Ectodermal cell (in vitro differentiated cells): Measurements from ENCODE around the gene VKORC1.
A peak's percentile ranks its signal among the peaks of the same experiment; 100 is the strongest.

Experiments
- H3K27ac ChIP-seq: 2 replicates; pipeline ENCODE4 v1.7.0; 2013; ENCODE audit warnings: mild to moderate bottlenecking, low read depth, low read length; ENCODE audit not compliant: insufficient read depth, poor library complexity, severe bottlenecking
- H3K27me3 ChIP-seq: 2 replicates; pipeline ENCODE4 v1.7.0; 2013; ENCODE audit warnings: mild to moderate bottlenecking, low read length; ENCODE audit not compliant: insufficient read depth, control insufficient read depth, poor library complexity, severe bottlenecking
- H3K36me3 ChIP-seq: one replicate; pipeline ENCODE4 v1.7.0; 2013; ENCODE audit warnings: low read length; ENCODE audit not compliant: control insufficient read depth, insufficient read depth
- H3K4me1 ChIP-seq: one replicate; pipeline ENCODE4 v1.7.0; 2013; ENCODE audit warnings: low read length; ENCODE audit not compliant: control insufficient read depth, insufficient read depth
- H3K4me3 ChIP-seq: 2 replicates; pipeline ENCODE4 v1.7.0; 2013; ENCODE audit warnings: low read depth, low read length, control low read depth; ENCODE audit not compliant: insufficient read depth
- H3K9me3 ChIP-seq: 2 replicates; pipeline ENCODE4 v1.7.0; 2013; ENCODE audit warnings: mild to moderate bottlenecking, low read length, moderate library complexity; ENCODE audit not compliant: control insufficient read depth
- WGBS, 2 experiments: methylation state at CpG; one replicate each; pipeline ENCODE4 v1.1.7; 2013; ENCODE audit warnings: missing lambda C conversion rate in 2 of 2; 5-methylcytosine and 5-hydroxymethylcytosine counted together

The VKORC1 gene

DNA sequence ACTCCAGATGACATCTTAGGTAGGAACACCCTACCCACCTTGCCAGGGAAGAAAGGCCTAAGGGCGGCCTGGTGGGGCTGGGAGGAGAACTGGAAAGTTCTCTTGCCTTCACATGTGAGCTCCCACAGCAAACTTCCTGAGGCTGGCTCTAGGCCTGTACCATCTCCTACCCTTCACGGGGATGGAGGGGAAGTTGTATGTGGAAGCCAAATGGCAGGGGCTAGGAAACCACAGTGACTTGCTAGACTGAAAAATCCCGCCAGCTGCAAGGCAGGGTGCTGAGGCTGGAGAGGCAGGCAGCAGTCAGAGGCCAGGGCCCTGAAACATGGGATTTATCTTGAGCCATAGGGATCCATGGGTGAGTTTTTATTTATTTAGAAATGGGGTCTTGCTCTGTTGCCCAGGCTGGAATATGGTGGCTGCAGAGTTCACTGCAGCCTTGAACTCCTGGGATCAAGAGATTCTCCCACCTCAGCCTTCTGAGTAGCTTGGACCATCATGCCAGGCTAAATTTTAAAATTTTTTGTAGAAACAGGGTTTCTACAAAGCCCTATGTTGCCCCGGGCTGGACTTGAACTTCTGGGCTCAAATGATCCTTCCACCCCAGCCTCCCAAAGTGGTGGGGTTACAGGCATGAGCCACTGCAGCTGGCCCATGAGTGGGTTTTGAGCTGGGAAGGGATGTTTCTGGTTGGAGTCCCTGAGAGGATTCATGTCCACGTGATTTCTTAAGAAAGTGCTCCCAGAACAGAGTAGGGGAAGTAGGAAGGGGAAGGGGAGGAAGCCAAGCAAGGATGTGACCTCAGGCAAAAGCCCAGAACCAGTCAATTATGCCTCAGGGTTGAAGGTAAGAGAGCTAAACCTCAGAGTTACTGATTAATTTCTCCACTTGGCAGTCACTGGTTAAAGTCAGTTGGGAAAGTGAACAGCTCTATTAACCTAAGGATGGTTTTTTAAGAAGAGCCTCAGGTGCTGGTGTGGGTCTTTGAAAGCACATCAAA is 18.8 kb upstream of the VKORC1 start:
- Histone ChIP-seq H3K27ac (no peak overlapping the region), H3K27me3 (no peaks in the 10 kb centered on the region)
- WGBS, 2 experiments = 91% methylated on average over 5 of the region's 5 CpGs

DNA sequence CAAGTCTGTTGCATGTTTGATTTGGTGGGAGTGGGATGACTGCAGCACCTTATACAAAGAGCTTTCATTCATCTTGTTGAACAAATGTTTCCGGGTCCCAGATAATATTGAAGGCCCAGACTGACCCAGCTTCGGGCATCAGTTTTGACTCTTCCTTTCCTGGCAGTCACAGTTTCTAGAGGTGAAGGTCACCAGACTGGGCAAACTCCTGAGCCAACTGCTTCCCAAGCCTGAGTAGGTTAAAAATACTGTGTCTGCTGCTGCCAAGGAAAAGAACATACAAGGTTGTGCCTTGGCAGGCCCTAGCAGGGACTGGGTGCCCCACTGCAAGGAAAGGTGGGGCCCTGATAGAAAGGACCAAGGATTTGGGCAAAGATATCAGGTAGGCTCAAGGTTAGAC is 18.1 kb upstream of the VKORC1 start:
- Histone ChIP-seq H3K4me1 (peaks cover 8% of the 10 kb centered on the region), H3K9me3 (no peaks in the 10 kb centered on the region), H3K4me3 (no peak overlapping the region), H3K36me3 (peaks cover 29% of the 10 kb centered on the region), H3K27ac (no peak overlapping the region), H3K27me3 (no peaks in the 10 kb centered on the region)
- WGBS, 2 experiments = 96 to 97% methylated on average over 2 of the region's 2 CpGs

More for the DNA sequence above, 18.8 kb upstream of the VKORC1 start:
- no peak overlapping the region for H3K4me3 ChIP-seq
- H3K9me3 ChIP-seq = no peaks in the 10 kb centered on the region
- H3K4me1 ChIP-seq = peaks cover 8% of the 10 kb centered on the region
- H3K36me3 ChIP-seq = peaks cover 29% of the 10 kb centered on the region

DNA sequence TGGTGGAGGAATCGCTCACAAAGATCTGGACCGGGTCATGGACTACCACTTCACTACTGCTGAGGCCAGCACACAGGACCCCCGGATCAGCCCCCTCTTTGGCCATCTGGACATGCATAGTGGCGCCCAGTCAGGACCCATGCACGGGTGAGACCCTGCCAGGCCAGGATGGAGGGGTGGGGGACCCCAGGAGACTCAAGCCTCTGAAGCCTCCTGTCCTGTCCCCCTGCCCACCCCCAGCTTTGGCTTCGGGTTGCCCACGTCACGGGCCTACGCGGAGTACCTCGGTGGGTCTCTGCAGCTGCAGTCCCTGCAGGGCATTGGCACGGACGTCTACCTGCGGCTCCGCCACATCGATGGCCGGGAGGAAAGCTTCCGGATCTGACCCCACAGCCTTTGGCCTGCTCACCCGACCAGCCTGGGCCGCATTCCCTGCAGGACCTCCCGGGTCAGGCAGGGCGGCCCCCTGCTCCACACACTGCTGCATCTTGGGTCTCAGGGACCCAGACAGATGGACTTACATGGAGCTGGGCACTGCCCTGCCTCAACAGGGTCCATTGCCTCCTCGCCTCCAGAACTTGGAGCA is 17.4 kb upstream of the VKORC1 start:
- Histone ChIP-seq H3K9me3 (no peaks in the 10 kb centered on the region), H3K4me1 (peaks cover 8% of the 10 kb centered on the region), H3K27me3 (no peaks in the 10 kb centered on the region), H3K4me3 (no peak overlapping the region), H3K27ac (no peak overlapping the region), H3K36me3 (peaks cover 29% of the 10 kb centered on the region)
- WGBS, 2 experiments = 95 to 96% methylated on average over 23 of the region's 23 CpGs

DNA sequence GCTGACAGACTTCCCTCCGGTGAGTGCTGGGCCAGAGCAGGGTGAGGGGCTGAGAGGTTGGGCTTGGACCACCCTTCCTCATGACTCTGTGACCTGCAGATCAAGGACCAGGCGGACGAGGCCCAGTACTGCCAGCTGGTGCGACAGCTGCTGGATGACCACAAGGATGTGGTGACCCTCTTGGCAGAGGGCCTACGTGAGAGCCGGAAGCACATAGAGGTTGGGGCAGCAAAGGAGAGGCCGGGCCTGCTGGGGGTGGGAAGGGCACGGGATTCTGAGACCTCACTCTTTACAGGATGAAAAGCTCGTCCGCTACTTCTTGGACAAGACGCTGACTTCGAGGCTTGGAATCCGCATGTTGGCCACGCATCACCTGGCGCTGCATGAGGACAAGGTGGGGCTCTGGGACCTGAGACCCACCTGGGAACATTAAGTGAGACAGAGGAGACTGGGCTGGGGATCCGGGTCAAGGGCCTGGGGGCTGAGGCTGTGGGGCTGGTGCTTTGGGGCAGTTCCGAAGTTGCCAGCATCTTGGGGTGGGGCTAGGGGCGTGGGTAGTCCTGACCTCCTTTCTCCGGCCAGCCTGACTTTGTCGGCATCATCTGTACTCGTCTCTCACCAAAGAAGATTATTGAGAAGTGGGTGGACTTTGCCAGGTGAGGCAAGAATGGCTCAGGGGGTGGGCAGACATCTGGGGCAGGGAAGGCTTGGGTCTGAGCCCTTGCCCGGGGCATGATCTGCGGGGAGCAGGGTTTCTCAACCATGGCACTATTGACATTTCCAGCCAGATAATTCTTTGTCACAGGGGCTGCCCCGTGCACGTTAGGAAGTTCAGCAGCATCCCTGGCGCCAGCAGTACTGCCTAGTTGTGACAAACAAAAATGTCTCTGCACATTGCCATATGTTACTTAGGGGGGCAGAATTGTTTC is 15.8 kb upstream of the VKORC1 start:
- Histone ChIP-seq H3K4me1 (peaks cover 8% of the 10 kb centered on the region), H3K36me3 (peaks cover 29% of the 10 kb centered on the region), H3K27me3 (no peaks in the 10 kb centered on the region), H3K4me3 (no peak overlapping the region), H3K27ac (no peak overlapping the region), H3K9me3 (no peaks in the 10 kb centered on the region)
- 93 to 94% methylated on average over 26 of the region's 26 CpGs for WGBS, 2 experiments

DNA sequence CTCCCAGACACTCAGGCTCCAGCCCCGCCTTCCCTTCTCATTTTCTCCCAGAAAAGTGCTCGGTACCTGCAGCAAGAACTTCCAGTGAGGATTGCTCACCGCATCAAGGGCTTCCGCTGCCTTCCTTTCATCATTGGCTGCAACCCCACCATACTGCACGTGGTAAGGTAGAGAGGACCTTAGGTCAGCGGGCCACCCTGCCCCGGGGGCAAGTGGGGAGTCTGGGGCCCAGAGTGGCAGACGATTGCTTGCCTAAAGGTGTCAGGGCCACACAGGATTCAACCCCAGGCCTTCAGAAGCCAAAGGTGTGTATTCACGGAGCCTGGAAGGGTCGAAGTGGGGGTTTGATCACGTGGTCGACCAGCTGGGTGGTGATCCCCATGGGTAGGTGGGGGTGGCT is 15.0 kb upstream of the VKORC1 start:
- H3K4me3 ChIP-seq = no peak overlapping the region
- 96 to 98% methylated on average over 12 of the region's 12 CpGs for WGBS, 2 experiments
- no peaks in the 10 kb centered on the region for H3K9me3 ChIP-seq
- H3K36me3 ChIP-seq = peaks cover 29% of the 10 kb centered on the region
- no peaks in the 10 kb centered on the region for H3K27me3 ChIP-seq
- no peak overlapping the region for H3K27ac ChIP-seq
- peaks cover 8% of the 10 kb centered on the region for H3K4me1 ChIP-seq

DNA sequence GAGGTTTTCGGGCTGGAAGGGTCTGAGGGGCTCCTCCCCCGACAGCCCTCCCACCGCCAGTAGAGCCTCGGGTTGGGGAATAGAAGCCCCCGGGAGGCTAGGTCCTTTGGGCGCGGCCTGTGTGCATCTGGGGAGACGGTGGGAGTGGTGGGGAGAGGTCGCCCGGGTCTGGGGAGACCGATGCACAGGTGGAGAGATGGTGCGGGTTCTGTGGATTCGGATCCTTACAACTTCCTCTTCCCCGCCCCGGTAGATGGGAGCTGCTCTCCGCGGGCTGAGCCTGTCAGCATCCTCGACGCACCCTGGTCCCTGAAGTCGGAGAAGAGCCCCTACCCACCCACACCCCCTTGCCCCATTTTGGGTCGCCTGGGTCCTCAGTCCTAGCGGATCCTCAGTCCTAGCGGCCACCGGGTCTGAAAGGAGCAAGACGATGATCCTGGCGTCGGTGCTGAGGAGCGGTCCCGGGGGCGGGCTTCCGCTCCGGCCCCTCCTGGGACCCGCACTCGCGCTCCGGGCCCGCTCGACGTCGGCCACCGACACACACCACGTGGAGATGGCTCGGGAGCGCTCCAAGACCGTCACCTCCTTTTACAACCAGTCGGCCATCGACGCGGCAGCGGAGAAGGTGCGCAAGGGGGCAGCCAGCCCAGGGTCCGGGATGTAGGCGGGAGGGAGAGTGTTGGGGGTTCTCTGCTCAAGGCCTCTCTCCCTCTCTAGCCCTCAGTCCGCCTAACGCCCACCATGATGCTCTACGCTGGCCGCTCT is 14.4 kb upstream of the VKORC1 start:
- peak overlapping the region; percentile 99 for H3K4me3 ChIP-seq
- H3K4me1 ChIP-seq = peaks cover 8% of the 10 kb centered on the region
- peaks cover 29% of the 10 kb centered on the region for H3K36me3 ChIP-seq
- 65 to 67% methylated on average over 57 of the region's 57 CpGs for WGBS, 2 experiments
- H3K27me3 ChIP-seq = no peaks in the 10 kb centered on the region
- no peaks in the 10 kb centered on the region for H3K9me3 ChIP-seq
- no peak overlapping the region for H3K27ac ChIP-seq

DNA sequence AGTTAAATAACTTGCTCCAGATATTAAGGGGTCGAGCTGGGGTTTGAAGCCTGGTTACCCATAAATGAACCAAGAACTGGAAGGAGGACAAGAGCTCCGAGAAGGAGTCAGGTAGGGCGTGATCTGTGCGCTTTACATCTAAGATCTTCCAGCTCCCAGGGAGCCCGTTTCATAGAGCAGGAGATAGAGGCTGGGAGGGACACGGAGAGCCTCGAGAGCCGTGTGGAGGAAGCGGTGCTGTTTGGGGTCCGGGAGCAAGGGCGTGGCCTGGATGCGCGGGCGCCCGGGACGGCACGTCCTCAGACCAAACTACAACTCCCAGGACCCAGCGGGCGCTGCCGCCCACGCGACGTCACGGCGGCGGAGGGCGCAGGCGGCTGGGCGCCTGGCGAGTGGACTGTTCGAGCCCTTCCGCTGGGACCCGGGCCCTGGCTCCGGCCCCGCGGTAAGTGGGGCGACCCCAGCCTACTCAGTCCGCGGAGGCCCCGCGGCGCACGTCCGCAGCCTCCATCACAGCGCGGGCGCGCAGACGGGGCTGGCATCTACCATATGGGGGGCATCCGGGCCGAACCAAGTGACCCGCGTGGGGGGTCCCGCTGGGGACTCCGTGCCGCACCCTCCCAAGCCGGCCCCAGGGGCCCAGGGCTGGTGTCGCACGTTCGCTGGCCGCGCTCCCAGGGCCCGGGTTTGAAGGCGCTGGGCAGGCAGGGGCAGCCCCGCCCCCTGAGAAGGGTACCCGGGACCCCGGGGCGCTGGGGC is 13.6 kb upstream of the VKORC1 start, which contains the start of gene BCKDK:
Gene BCKDK (plus strand): TSS at position 352 of the 759 bp plus-strand sequence. CDS start 838 bp downstream, outside the sequence.
- Histone ChIP-seq H3K4me3 (peak within 1 kb of the TSS; percentile 99), H3K4me1 (peaks cover 8% of the 10 kb centered on the region), H3K36me3 (peaks cover 29% of the 10 kb centered on the region), H3K27ac (no peak within 1 kb of the TSS), H3K27me3 (no peaks in the 10 kb centered on the region), H3K9me3 (no peaks in the 10 kb centered on the region)
- 5% methylated on average over 68 of the region's 68 CpGs for WGBS, 2 experiments

DNA sequence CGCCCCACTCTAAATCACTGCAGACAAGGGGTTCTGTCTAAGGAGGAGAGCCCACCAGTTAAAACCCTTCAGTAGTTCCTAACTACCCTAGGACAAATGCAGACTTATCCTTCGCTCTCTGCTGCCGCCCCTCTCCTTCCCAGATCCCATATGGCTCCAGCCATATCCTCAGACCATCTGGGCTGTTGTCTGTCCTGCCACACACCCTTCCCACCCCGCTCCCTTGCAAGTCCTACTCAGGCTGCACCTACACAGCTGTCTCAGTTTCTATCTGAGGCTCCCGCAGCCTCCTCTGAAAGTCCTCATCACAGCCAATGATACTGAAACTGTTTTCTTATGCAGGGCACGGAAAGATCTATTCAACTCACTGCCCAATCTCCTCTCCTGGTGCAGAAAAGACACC is 12.9 kb upstream of the VKORC1 start:
- Histone ChIP-seq H3K27ac (no peak overlapping the region), H3K9me3 (no peaks in the 10 kb centered on the region), H3K27me3 (no peaks in the 10 kb centered on the region), H3K4me1 (peaks cover 8% of the 10 kb centered on the region), H3K36me3 (peaks cover 27% of the 10 kb centered on the region), H3K4me3 (no peak overlapping the region)
- WGBS, 2 experiments = 89 to 90% methylated on average over 6 of the region's 6 CpGs
